NCI-H2107 treated with DMSO at 0.1 percent for 48 hours (cell line): ENCODE measurements around the gene LGR4.
A peak's percentile ranks its signal among the peaks of the same experiment; 100 is the strongest.
"Not testable (repeated sequence)": the region's sequence is repeated elsewhere in the genome, so short reads cannot be mapped to it uniquely, and the experiment has no call there.

Experiments
- DNase-seq: peaks from one replicate; lab custom pipeline; 2025; ENCODE audit not compliant: unreplicated experiment; lab: John Stamatoyannopoulos, UW

The LGR4 gene

DNA sequence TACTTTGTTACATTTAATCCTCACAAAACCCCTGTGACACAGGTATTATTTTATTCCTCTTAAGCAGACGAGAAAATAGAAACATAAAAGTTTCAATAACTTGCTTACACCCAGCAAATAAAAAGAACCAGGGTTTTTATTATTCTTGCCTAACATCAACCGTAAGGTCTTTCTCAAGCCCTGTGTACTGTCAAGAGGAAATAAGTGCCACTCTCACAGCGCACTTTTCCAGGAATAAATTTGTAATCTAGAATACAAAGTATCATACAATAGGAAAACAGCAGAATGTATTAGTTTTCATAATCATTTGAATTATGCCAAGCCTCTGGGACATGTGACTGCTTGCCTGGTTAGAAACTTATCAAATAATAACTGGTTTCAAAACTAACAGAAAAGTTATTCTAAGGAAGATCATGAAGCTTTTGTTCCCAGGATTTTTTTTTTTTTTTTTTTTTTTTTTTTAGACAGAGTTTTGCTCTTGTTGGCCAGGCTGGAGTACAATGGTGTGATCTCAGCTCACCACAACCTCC lies 117.0 kb downstream of the LGR4 start:
- peak; percentile 22 for DNase-seq

DNA sequence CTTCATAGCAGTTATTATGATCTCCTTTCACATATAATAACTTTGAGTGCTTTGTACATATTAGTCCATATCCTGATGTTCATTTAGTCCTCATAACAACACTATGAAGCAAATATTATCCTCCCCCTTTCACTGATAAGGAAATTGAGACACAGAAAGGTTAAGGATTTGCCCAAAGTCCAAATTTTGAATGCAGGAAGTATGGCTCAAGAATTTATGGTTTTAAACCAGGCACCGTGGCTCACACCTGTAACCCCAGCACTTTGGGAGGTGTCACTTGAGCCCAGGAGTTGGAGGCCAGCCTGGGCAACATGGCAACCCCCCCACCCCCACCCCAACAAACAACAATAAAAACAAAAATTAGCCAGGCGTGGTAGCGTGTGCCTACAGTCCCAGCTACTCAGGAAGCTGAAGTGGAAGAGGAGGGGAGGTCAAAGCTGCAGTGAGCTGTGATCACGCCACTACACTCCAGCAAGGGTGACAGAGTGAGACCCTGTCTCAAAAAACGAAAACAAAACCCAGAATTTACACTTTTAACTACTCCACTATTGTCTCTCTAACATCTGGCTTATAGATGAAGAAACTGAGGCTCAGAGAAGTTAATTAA lies 118.1 kb downstream of the LGR4 start:
- DNase-seq, result peak; percentile 62

- no peak for DNase-seq
Measured at GRCh38 chr11:27353593-27354358, 118.8 kb downstream of the LGR4 start.

DNA sequence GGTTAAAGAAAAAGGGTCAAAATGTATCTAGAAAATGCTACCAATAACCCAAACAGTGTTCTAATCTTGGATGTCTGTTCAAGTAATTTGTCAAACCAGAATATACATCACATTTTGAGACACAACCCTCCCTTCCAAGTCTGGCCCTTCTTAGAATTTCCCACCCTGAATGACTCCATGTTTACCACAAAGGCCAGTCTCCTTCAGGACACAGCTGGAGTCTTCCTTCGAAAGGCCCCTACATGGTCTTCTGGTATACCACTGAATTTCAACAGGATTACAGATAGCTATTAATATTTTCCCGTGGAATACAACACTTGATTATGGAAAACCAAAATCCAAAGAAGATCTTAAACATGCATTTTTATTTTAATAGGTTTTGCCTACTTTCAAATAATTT lies 119.8 kb downstream of the LGR4 start:
- no peak for DNase-seq

DNA sequence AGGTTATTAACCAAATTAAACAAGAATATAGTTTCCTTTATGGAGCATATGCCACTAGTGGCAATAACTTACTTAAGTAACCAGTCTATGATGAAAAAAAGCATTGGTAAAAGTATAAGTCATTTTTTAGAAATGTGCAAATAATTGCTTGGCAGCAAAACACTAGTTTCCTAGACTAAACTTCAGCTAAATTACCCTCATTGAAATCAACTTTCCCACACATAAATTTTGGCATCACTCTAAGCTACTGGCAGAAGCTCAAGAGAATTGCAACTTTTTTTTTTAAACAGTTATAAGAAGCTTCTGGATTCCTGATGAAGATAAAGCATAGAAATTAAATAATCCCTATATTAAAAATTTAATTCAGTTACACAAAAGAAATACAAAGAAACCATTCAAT lies 122.1 kb downstream of the LGR4 start:
- DNase-seq, result no peak

DNA sequence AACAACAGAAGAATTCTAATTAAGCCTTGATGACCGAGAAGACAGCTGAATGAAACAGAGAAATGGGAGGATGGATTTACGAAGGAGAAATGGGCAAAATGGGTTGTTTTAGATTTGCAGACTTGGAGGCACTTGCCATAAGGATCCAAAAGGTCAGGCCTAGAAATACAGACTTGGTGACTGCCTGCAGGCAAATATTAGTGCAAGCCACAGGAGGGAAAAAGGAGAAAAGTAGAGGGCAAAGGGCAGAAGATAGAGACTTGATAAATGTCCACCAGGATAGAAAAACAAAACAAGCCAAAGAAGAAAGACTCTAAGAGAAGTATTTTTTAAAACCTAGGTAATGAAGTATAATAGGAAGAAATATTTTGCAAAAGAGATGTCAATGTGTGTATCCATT lies 122.7 kb downstream of the LGR4 start:
- DNase-seq, result no peak

- DNase-seq, result peak; percentile 71
Measured at GRCh38 chr11:27348340-27348873, 124.2 kb downstream of the LGR4 start.

- peak; percentile 69 for DNase-seq
Measured at GRCh38 chr11:27347359-27348339, 124.9 kb downstream of the LGR4 start.

DNA sequence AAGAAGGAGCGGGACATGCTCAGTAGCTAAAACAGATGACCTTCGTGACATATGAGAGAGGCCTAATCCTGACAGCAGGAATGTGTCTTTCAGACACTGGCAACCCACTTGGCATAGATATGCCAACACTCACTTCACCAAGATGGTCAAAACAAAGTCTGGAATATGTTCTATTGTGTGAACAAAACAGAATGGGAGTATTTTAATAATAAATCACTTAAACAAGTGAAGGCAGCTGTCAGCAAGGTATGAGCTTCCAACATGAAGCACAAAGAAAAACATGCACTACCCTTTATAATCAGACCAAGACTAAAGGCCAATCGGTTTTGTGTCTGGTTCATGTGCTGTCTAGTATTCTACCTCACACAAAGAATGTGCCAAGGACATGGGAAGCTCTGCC lies 132.6 kb downstream of the LGR4 start:
- DNase-seq, result no peak

GRCh38 chr11:27334764-27335163 lies 137.8 kb downstream of the LGR4 start:
- DNase-seq, result not testable (repeated sequence)

GRCh38 chr11:27331981-27332380 lies 140.6 kb downstream of the LGR4 start:
- no peak for DNase-seq

GRCh38 chr11:27330633-27331270 lies 141.8 kb downstream of the LGR4 start:
- DNase-seq, result no peak

DNA sequence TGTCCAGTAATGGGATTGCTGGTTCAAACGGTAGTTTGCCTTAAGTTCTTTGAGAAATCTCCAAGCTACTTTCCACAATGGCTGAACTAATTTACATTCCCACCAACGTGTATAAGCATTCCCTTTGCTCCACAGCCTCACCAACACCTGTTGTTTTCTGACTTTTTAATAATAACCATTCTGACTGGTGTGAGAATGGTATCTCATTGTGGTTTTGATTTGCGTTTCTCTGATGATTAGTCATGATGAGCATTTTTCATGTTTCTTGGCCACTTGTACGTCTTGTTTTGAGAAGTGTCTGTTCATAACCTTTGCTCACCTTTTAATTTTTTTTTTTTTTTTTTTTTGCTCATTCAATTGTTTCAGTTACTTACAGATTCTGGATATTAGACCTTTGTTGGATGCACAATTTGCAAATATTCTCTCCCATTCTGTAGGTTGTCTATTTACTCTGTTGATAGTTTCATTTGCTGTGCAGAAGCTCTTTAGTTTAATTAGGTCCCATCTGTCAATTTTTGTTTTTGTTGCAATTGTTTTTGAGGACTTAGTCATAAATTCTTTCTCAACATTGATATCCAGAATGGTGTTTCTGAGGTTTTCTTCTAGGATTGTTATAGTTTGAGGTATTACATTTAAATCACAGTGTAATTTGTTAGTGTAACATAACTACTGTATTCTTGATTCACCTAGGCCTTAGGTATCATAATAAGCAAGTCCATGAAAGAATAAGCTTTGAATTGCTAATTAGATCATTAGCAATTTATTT lies 142.5 kb downstream of the LGR4 start:
- DNase-seq, result no peak

- no peak for DNase-seq
Measured at GRCh38 chr11:27328614-27329013, 144.0 kb downstream of the LGR4 start.

GRCh38 chr11:27327064-27327463 lies 145.5 kb downstream of the LGR4 start:
- DNase-seq, result not testable (repeated sequence)

DNA sequence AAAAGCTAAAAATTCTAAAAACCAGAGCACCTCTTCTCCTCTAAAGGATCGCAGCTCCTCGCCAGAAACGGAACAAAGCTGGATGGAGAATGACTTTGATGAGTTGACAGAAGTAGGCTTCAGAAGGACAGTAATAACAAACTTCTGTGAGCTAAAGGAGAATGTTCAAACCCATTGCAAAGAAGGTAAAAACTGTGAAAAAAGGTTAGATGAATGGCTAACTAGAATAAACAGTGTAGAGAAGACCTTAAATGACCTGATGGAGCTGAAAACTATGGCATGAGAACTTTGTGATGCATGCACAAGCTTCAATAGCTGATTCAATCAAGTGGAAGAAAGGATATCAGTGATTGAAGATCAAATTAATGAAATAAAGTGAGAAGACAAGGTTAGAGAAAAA lies 150.4 kb downstream of the LGR4 start:
- DNase-seq, result not testable (repeated sequence)

GRCh38 chr11:27321340-27321739 lies 151.2 kb downstream of the LGR4 start:
- DNase-seq, result not testable (repeated sequence)

DNA sequence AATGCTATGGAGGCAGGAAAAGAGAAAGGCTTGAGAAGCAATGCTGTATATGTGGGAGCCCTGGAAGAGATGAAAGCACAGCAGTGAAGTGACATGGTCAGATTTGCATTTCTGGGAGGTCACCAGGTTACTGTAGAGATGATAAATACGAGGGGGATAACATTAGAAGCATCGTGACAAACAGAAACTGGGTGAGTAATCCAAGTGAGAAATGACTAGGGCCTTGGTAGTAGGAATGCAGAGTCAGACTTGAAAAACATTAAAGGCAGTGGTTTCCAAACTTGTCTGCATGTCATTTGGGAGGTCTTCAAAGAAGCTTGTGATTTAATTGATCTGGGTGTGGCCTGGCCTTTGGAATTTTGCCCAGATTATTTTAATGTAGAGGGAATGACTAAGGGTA lies 153.5 kb downstream of the LGR4 start:
- DNase-seq, result no peak

- DNase-seq, result no peak
Measured at GRCh38 chr11:27317751-27318150, 154.8 kb downstream of the LGR4 start.
